ENCODE measurements around the gene DNAJC4. TPM values are rescaled to one million over a fixed set of nuclear protein-coding genes. Genes with fewer than 3 reads are reported as not detected.

Gene DNAJC4
- total RNA-seq, 2 experiments from 2014 or later, result 22.5 to 26.2 TPM

- POLR2A ChIA-PET, result interaction anchor here (0.8 to 4.1 kb wide), 15 partner anchors 9 to 84 kb away, joined by 3 to 36 read pairs (median 8); partner anchors contain the start of genes BAD, ESRRA, FERMT3 and FKBP2
Measured at GRCh38 chr11:64268893-64269539, 38.7 kb downstream of the DNAJC4 start.

GRCh38 chr11:64269540-64270220, 39.3 kb downstream of the DNAJC4 start:
- ChIA-PET POLR2A (interaction anchor here (0.8 to 4.1 kb wide), 14 partner anchors 9 to 84 kb away, joined by 3 to 36 read pairs (median 6); partner anchors contain the start of genes BAD, FERMT3, FKBP2 and GPR137), CTCF (interaction anchor here (0.7 to 6.4 kb wide), 12 partner anchors 16 to 65 kb away, joined by 3 to 46 read pairs (median 4); partner anchors contain the start of genes CATSPERZ, ESRRA, FERMT3 and GPR137)
- Mint-ChIP-seq H3K36me3 (peaks cover 8% of the 10 kb centered on the region), H3K4me1 (ENCODE audit: low read depth) (peaks cover 15% of the 10 kb centered on the region), H3K9me3 (no peaks in the 10 kb centered on the region), H3K4me3 (peak overlapping the region; percentile 89), H3K27me3 (no peaks in the 10 kb centered on the region), H3K27ac (peak overlapping the region; percentile 95)
- intact Hi-C loops (cut with micrococcal nuclease), result loop anchor here (1.0 to 2.0 kb wide), 8 partner anchors 16 to 84 kb away; partner anchors contain the start of genes ESRRA, FKBP2, GPR137 and PLCB3
- DNase-seq, result peak; percentile 99

More at GRCh38 chr11:64268893-64269539, 38.7 kb downstream of the DNAJC4 start:
- Mint-ChIP-seq H3K27ac (peak overlapping the region; percentile 95), H3K27me3 (no peaks in the 10 kb centered on the region), H3K4me1 (ENCODE audit: low read depth) (peaks cover 15% of the 10 kb centered on the region), H3K36me3 (peaks cover 8% of the 10 kb centered on the region), H3K9me3 (no peaks in the 10 kb centered on the region), H3K4me3 (peak overlapping the region; percentile 89)
- intact Hi-C loops (cut with micrococcal nuclease), result loop anchor here (1.0 kb wide), 1 partner anchor 18 kb away; the partner anchor contains the start of gene PLCB3
- CTCF ChIA-PET, result interaction anchor here (0.6 to 6.4 kb wide), 12 partner anchors 16 to 74 kb away, joined by 3 to 46 read pairs (median 4); partner anchors contain the start of genes BAD, CATSPERZ, ESRRA and FERMT3
- DNase-seq, result peak; percentile 66

GRCh38 chr11:64275031-64275800, 44.9 kb downstream of the DNAJC4 start:
- intact Hi-C loops (cut with micrococcal nuclease), result no loop called here
- Mint-ChIP-seq H3K9me3 (no peaks in the 10 kb centered on the region), H3K27ac (no peak overlapping the region), H3K36me3 (peaks cover 10% of the 10 kb centered on the region), H3K27me3 (no peaks in the 10 kb centered on the region), H3K4me1 (ENCODE audit: low read depth) (peaks cover 4% of the 10 kb centered on the region), H3K4me3 (no peak overlapping the region)
- DNase-seq, result no peak
- CTCF ChIA-PET, result no interaction called here
- POLR2A ChIA-PET, result interaction anchor here (0.9 kb wide), 1 partner anchor 10 kb away, joined by 3 read pairs; the partner anchor contains the start of gene BAD

- DNase-seq, result no peak
- POLR2A ChIA-PET, result interaction anchor here (0.6 to 0.9 kb wide), 2 partner anchors 9 to 72 kb away, joined by 3 to 5 read pairs; partner anchors contain the start of gene BAD
- Mint-ChIP-seq H3K9me3 (no peaks in the 10 kb centered on the region), H3K4me1 (ENCODE audit: low read depth) (peaks cover 4% of the 10 kb centered on the region), H3K27ac (no peak overlapping the region), H3K4me3 (no peak overlapping the region), H3K36me3 (peaks cover 8% of the 10 kb centered on the region), H3K27me3 (no peaks in the 10 kb centered on the region)
- CTCF ChIA-PET, result interaction anchor here (1.0 to 1.1 kb wide), 2 partner anchors 29 to 72 kb away, joined by 3 to 4 read pairs; no protein-coding TSS in a partner anchor
- intact Hi-C loops (cut with micrococcal nuclease), result no loop called here
Measured at GRCh38 chr11:64275841-64276240, 45.5 kb downstream of the DNAJC4 start.

GRCh38 chr11:64276653-64277431, 46.5 kb downstream of the DNAJC4 start:
- DNase-seq, result no peak
- intact Hi-C loops (cut with micrococcal nuclease), result no loop called here
- Mint-ChIP-seq H3K4me3 (no peak overlapping the region), H3K36me3 (peaks cover 12% of the 10 kb centered on the region), H3K27me3 (no peaks in the 10 kb centered on the region), H3K27ac (no peak overlapping the region), H3K4me1 (ENCODE audit: low read depth) (peaks cover 2% of the 10 kb centered on the region), H3K9me3 (no peaks in the 10 kb centered on the region)
- CTCF ChIA-PET, result interaction anchor here (1.0 to 1.1 kb wide), 2 partner anchors 28 to 73 kb away, joined by 3 to 4 read pairs; no protein-coding TSS in a partner anchor
- POLR2A ChIA-PET, result no interaction called here

GRCh38 chr11:64278576-64279190, 48.3 kb downstream of the DNAJC4 start:
- Mint-ChIP-seq H3K27ac (no peak overlapping the region), H3K9me3 (no peaks in the 10 kb centered on the region), H3K4me3 (no peak overlapping the region), H3K27me3 (no peaks in the 10 kb centered on the region), H3K36me3 (peaks cover 12% of the 10 kb centered on the region), H3K4me1 (ENCODE audit: low read depth) (peaks cover 6% of the 10 kb centered on the region)
- intact Hi-C loops (cut with micrococcal nuclease), result no loop called here
- DNase-seq, result no peak
- POLR2A ChIA-PET, result interaction anchor here (1.2 kb wide), 1 partner anchor 9 kb away, joined by 3 read pairs; no protein-coding TSS in a partner anchor
- CTCF ChIA-PET, result interaction anchor here (1.1 kb wide), 1 partner anchor 26 kb away, joined by 3 read pairs; no protein-coding TSS in a partner anchor

GRCh38 chr11:64281957-64282770, 51.8 kb downstream of the DNAJC4 start:
- intact Hi-C loops (cut with micrococcal nuclease), result no loop called here
- Mint-ChIP-seq H3K27ac (no peak overlapping the region), H3K4me1 (ENCODE audit: low read depth) (peaks cover 14% of the 10 kb centered on the region), H3K9me3 (no peaks in the 10 kb centered on the region), H3K4me3 (no peak overlapping the region), H3K36me3 (peaks cover 9% of the 10 kb centered on the region), H3K27me3 (no peaks in the 10 kb centered on the region)
- POLR2A ChIA-PET, result interaction anchor here (0.7 to 1.0 kb wide), 3 partner anchors 11 to 74 kb away, joined by 3 to 4 read pairs (median 3); partner anchors contain the start of gene FKBP2
- no peak for DNase-seq
- CTCF ChIA-PET, result interaction anchor here (1.2 to 4.6 kb wide), 2 partner anchors 11 to 20 kb away, joined by 6 to 61 read pairs; partner anchors contain the start of gene CATSPERZ

- POLR2A ChIA-PET, result interaction anchor here (0.8 to 4.0 kb wide), 3 partner anchors 12 to 14 kb away, joined by 3 to 33 read pairs (median 4); no protein-coding TSS in a partner anchor
- CTCF ChIA-PET, result interaction anchor here (1.0 to 4.6 kb wide), 4 partner anchors 20 to 79 kb away, joined by 3 to 61 read pairs (median 6); partner anchors contain the start of genes CATSPERZ and PLCB3
- Mint-ChIP-seq H3K27ac (no peak overlapping the region), H3K27me3 (no peaks in the 10 kb centered on the region), H3K4me3 (no peak overlapping the region), H3K4me1 (ENCODE audit: low read depth) (peaks cover 14% of the 10 kb centered on the region), H3K36me3 (peaks cover 9% of the 10 kb centered on the region), H3K9me3 (no peaks in the 10 kb centered on the region)
- intact Hi-C loops (cut with micrococcal nuclease), result no loop called here
- no peak for DNase-seq
Measured at GRCh38 chr11:64283092-64283491, 52.7 kb downstream of the DNAJC4 start.
